ENCODE data around the gene LYG1.
A peak's percentile ranks its signal among the peaks of the same experiment; 100 is the strongest.
"Not testable (repeated sequence)": the region's sequence is repeated elsewhere in the genome, so short reads cannot be mapped to it uniquely, and the experiment has no call there.

LYG1 gene

DNA sequence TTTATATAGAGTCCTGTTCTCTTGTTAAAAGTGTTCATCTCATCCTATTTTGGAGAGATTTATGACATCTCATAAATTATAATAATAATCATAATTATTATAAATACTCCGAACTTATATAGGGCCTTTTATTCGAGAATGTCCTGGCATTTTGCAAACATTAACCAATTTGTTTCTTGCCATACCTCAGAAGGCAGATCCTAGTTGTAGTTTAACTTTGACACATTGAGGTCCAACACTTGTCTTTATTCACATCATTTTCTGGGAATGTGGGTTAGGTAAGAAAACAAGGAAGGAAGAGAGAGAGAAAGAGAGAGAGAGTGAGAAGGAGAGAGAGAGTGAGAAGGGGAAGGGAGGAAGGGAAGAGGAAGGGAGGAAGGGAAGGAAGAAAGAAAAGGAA is at the start of gene LYG1:
TSS of gene LYG1 (minus strand) at position 101 of the 400 bp plus-strand sequence. CDS start 5,527 bp downstream, outside the sequence.
- not testable (repeated sequence) for H3K4me2 ChIP-seq (ENCODE audit: low read depth, low read length, poor library complexity, severe bottlenecking); H3K4me3 ChIP-seq (ENCODE audit: low read length, poor library complexity, severe bottlenecking); H3K27me3 ChIP-seq (ENCODE audit: insufficient read depth, low read length, poor library complexity, severe bottlenecking); H3K36me3 ChIP-seq (ENCODE audit: insufficient read depth, low read length); H3K9ac ChIP-seq (ENCODE audit: low read depth, low read length, poor library complexity, severe bottlenecking); H4K20me1 ChIP-seq (ENCODE audit: insufficient read depth, low read length, poor library complexity, severe bottlenecking); H3K9me3 ChIP-seq (ENCODE audit: insufficient read depth, low read depth, low read length); H3K9me2 ChIP-seq (replicated peaks; ENCODE audit: low read depth, low read length); H2AFZ ChIP-seq (ENCODE audit: low read length); H3K4me1 ChIP-seq (ENCODE audit: insufficient read depth, low read length, poor library complexity, severe bottlenecking); H3K79me2 ChIP-seq (ENCODE audit: insufficient read depth, low read length); H3F3A ChIP-seq (ENCODE audit: low read depth)

GRCh38 chr2:99350194-99350593 is 49.2 kb upstream of the LYG1 start:
- no peaks in the 10 kb centered on the region for H3K9me2 ChIP-seq (replicated peaks; ENCODE audit: low read depth, low read length)
- no peaks in the 10 kb centered on the region for H3K9me3 ChIP-seq (ENCODE audit: insufficient read depth, low read depth, low read length)
- H3K27me3 ChIP-seq (ENCODE audit: insufficient read depth, low read length, poor library complexity, severe bottlenecking): no peaks in the 10 kb centered on the region
- H3K4me3 ChIP-seq (ENCODE audit: low read length, poor library complexity, severe bottlenecking): no peak overlapping the region
- H3K79me2 ChIP-seq (ENCODE audit: insufficient read depth, low read length): peaks cover 93% of the 10 kb centered on the region
- H3K4me1 ChIP-seq (ENCODE audit: insufficient read depth, low read length, poor library complexity, severe bottlenecking): peaks cover 9% of the 10 kb centered on the region
- H3F3A ChIP-seq (ENCODE audit: low read depth): no peaks in the 10 kb centered on the region
- no peak overlapping the region for H3K9ac ChIP-seq (ENCODE audit: low read depth, low read length, poor library complexity, severe bottlenecking)
- peaks cover 55% of the 10 kb centered on the region for H4K20me1 ChIP-seq (ENCODE audit: insufficient read depth, low read length, poor library complexity, severe bottlenecking)
- no peaks in the 10 kb centered on the region for H3K36me3 ChIP-seq (ENCODE audit: insufficient read depth, low read length)
- TF ChIP-seq EZH2phosphoT487 (IDR thresholded peaks at IDR 0.05; ENCODE audit: borderline replicate concordance): no peak
- TF ChIP-seq, protein P1, sequence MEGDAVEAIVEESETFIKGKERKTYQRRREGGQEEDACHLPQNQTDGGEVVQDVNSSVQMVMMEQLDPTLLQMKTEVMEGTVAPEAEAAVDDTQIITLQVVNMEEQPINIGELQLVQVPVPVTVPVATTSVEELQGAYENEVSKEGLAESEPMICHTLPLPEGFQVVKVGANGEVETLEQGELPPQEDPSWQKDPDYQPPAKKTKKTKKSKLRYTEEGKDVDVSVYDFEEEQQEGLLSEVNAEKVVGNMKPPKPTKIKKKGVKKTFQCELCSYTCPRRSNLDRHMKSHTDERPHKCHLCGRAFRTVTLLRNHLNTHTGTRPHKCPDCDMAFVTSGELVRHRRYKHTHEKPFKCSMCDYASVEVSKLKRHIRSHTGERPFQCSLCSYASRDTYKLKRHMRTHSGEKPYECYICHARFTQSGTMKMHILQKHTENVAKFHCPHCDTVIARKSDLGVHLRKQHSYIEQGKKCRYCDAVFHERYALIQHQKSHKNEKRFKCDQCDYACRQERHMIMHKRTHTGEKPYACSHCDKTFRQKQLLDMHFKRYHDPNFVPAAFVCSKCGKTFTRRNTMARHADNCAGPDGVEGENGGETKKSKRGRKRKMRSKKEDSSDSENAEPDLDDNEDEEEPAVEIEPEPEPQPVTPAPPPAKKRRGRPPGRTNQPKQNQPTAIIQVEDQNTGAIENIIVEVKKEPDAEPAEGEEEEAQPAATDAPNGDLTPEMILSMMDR (conservative IDR thresholded peaks at IDR 0.05; ENCODE audit: low read length): no peak
- H3K4me2 ChIP-seq (ENCODE audit: low read depth, low read length, poor library complexity, severe bottlenecking): peak overlapping the region; percentile 10
- no peak overlapping the region for H2AFZ ChIP-seq (ENCODE audit: low read length)

- H3K4me3 ChIP-seq (ENCODE audit: low read length, poor library complexity, severe bottlenecking): no peak overlapping the region
- peaks cover 47% of the 10 kb centered on the region for H4K20me1 ChIP-seq (ENCODE audit: insufficient read depth, low read length, poor library complexity, severe bottlenecking)
- TF ChIP-seq, protein P1 (conservative IDR thresholded peaks at IDR 0.05; ENCODE audit: low read length): no peak
- TF ChIP-seq EZH2phosphoT487 (IDR thresholded peaks at IDR 0.05; ENCODE audit: borderline replicate concordance): no peak
- H3K79me2 ChIP-seq (ENCODE audit: insufficient read depth, low read length): peaks cover 92% of the 10 kb centered on the region
- no peaks in the 10 kb centered on the region for H3K9me2 ChIP-seq (replicated peaks; ENCODE audit: low read depth, low read length)
- H3K36me3 ChIP-seq (ENCODE audit: insufficient read depth, low read length): no peaks in the 10 kb centered on the region
- H3F3A ChIP-seq (ENCODE audit: low read depth): no peaks in the 10 kb centered on the region
- H3K9me3 ChIP-seq (ENCODE audit: insufficient read depth, low read depth, low read length): no peaks in the 10 kb centered on the region
- no peak overlapping the region for H3K9ac ChIP-seq (ENCODE audit: low read depth, low read length, poor library complexity, severe bottlenecking)
- no peak overlapping the region for H2AFZ ChIP-seq (ENCODE audit: low read length)
- H3K4me1 ChIP-seq (ENCODE audit: insufficient read depth, low read length, poor library complexity, severe bottlenecking): peaks cover 9% of the 10 kb centered on the region
- H3K4me2 ChIP-seq (ENCODE audit: low read depth, low read length, poor library complexity, severe bottlenecking): peak overlapping the region; percentile 7
- no peaks in the 10 kb centered on the region for H3K27me3 ChIP-seq (ENCODE audit: insufficient read depth, low read length, poor library complexity, severe bottlenecking)
These were observed 47.2 kb upstream of the LYG1 start for GRCh38 chr2:99348173-99348572.

- Histone ChIP-seq H3K4me3 (ENCODE audit: low read length, poor library complexity, severe bottlenecking) (no peak overlapping the region), H3K36me3 (ENCODE audit: insufficient read depth, low read length) (no peaks in the 10 kb centered on the region), H2AFZ (ENCODE audit: low read length) (no peak overlapping the region), H3K9ac (ENCODE audit: low read depth, low read length, poor library complexity, severe bottlenecking) (no peak overlapping the region), H3K79me2 (ENCODE audit: insufficient read depth, low read length) (peaks cover 94% of the 10 kb centered on the region), H3K4me1 (ENCODE audit: insufficient read depth, low read length, poor library complexity, severe bottlenecking) (peaks cover 16% of the 10 kb centered on the region), H4K20me1 (ENCODE audit: insufficient read depth, low read length, poor library complexity, severe bottlenecking) (peaks cover 55% of the 10 kb centered on the region), H3K4me2 (ENCODE audit: low read depth, low read length, poor library complexity, severe bottlenecking) (no peak overlapping the region), H3F3A (ENCODE audit: low read depth) (no peaks in the 10 kb centered on the region), H3K9me3 (ENCODE audit: insufficient read depth, low read depth, low read length) (no peaks in the 10 kb centered on the region), H3K9me2 (replicated peaks; ENCODE audit: low read depth, low read length) (no peaks in the 10 kb centered on the region), H3K27me3 (ENCODE audit: insufficient read depth, low read length, poor library complexity, severe bottlenecking) (no peaks in the 10 kb centered on the region)
- TF ChIP-seq, protein P1 (conservative IDR thresholded peaks at IDR 0.05; ENCODE audit: low read length): no peak
- no peak for TF ChIP-seq EZH2phosphoT487 (IDR thresholded peaks at IDR 0.05; ENCODE audit: borderline replicate concordance)
These were observed 45.2 kb upstream of the LYG1 start for GRCh38 chr2:99346218-99346617.

- not testable (repeated sequence) for H2AFZ ChIP-seq (ENCODE audit: low read length); H3K9ac ChIP-seq (ENCODE audit: low read depth, low read length, poor library complexity, severe bottlenecking); H3K27me3 ChIP-seq (ENCODE audit: insufficient read depth, low read length, poor library complexity, severe bottlenecking); H3K4me3 ChIP-seq (ENCODE audit: low read length, poor library complexity, severe bottlenecking); H3F3A ChIP-seq (ENCODE audit: low read depth); H3K36me3 ChIP-seq (ENCODE audit: insufficient read depth, low read length); H3K9me2 ChIP-seq (replicated peaks; ENCODE audit: low read depth, low read length); H3K4me2 ChIP-seq (ENCODE audit: low read depth, low read length, poor library complexity, severe bottlenecking); H3K9me3 ChIP-seq (ENCODE audit: insufficient read depth, low read depth, low read length)
- Histone ChIP-seq H4K20me1 (ENCODE audit: insufficient read depth, low read length, poor library complexity, severe bottlenecking) (peaks cover 55% of the 10 kb centered on the region), H3K4me1 (ENCODE audit: insufficient read depth, low read length, poor library complexity, severe bottlenecking) (peaks cover 21% of the 10 kb centered on the region), H3K79me2 (ENCODE audit: insufficient read depth, low read length) (peaks cover 94% of the 10 kb centered on the region)
These were observed 44.4 kb upstream of the LYG1 start for GRCh38 chr2:99345446-99345845.
